Measurements from ENCODE around the gene FAM83D.
"Not testable (repeated sequence)": the region's sequence is repeated elsewhere in the genome, so short reads cannot be mapped to it uniquely, and the experiment has no call there.

Gene FAM83D

DNA sequence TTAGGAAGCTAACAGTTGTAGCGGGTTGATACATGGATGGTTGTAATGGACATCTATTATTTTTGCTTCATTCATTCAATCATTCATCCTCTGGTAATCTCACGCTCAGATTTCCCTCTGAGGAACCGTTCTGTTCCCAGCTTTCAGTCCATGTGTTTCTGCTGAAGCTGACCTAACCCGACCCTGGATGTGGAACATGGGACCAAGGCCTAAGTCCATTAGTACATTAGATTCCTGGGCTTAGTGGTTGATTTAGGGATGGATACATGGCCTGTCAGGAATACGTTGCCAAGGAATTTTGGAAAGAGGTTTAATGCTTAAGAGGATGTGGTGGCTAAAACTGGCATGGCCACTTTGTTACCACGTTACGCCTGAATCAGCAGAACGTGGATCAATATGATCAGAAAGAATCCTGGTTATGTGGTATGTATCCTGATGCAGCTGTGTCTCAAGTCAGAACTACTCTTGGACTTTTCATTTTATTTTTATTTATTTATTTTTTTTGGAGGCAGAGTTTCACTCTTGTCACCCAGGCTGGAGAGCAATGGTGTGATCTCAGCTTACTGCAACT, 31.8 kb downstream of the FAM83D start:
- no peak overlapping the region for H3K4me3 ChIP-seq (ENCODE audit: low read length)
- peaks cover 9% of the 10 kb centered on the region for H3K4me1 ChIP-seq (ENCODE audit: control insufficient read depth, insufficient read depth, low read length)
- H3K9ac ChIP-seq (ENCODE audit: low read depth, low read length) = no peak overlapping the region
- no peaks in the 10 kb centered on the region for H3K36me3 ChIP-seq (ENCODE audit: insufficient read depth, low read length)
- H3K27me3 ChIP-seq (ENCODE audit: control insufficient read depth, insufficient read depth, low read length) = no peaks in the 10 kb centered on the region
- H3K4me2 ChIP-seq (ENCODE audit: low read length) = no peak overlapping the region
- H3K9me3 ChIP-seq (replicated peaks; ENCODE audit: low read length) = no peaks in the 10 kb centered on the region

- not testable (repeated sequence) for H3K4me3 ChIP-seq (ENCODE audit: low read length); H3K4me2 ChIP-seq (ENCODE audit: low read length); H3K9me3 ChIP-seq (replicated peaks; ENCODE audit: low read length); H3K36me3 ChIP-seq (ENCODE audit: insufficient read depth, low read length); H3K27me3 ChIP-seq (ENCODE audit: control insufficient read depth, insufficient read depth, low read length); H3K9ac ChIP-seq (ENCODE audit: low read depth, low read length)
- peaks cover 16% of the 10 kb centered on the region for H3K4me1 ChIP-seq (ENCODE audit: control insufficient read depth, insufficient read depth, low read length)
Observed at GRCh38 chr20:38960187-38960687, 34.0 kb downstream of the FAM83D start.

- H3K27me3 ChIP-seq (ENCODE audit: control insufficient read depth, insufficient read depth, low read length) = no peaks in the 10 kb centered on the region
- peaks cover 16% of the 10 kb centered on the region for H3K4me1 ChIP-seq (ENCODE audit: control insufficient read depth, insufficient read depth, low read length)
- peak overlapping the region; percentile 92 for H3K4me3 ChIP-seq (ENCODE audit: low read length)
- peak overlapping the region; percentile 93 for H3K9ac ChIP-seq (ENCODE audit: low read depth, low read length)
- peak overlapping the region; percentile 91 for H3K4me2 ChIP-seq (ENCODE audit: low read length)
- peaks cover 4% of the 10 kb centered on the region for H3K36me3 ChIP-seq (ENCODE audit: insufficient read depth, low read length)
- no peaks in the 10 kb centered on the region for H3K9me3 ChIP-seq (replicated peaks; ENCODE audit: low read length)
Observed at GRCh38 chr20:38961530-38962043, 35.4 kb downstream of the FAM83D start.

DNA sequence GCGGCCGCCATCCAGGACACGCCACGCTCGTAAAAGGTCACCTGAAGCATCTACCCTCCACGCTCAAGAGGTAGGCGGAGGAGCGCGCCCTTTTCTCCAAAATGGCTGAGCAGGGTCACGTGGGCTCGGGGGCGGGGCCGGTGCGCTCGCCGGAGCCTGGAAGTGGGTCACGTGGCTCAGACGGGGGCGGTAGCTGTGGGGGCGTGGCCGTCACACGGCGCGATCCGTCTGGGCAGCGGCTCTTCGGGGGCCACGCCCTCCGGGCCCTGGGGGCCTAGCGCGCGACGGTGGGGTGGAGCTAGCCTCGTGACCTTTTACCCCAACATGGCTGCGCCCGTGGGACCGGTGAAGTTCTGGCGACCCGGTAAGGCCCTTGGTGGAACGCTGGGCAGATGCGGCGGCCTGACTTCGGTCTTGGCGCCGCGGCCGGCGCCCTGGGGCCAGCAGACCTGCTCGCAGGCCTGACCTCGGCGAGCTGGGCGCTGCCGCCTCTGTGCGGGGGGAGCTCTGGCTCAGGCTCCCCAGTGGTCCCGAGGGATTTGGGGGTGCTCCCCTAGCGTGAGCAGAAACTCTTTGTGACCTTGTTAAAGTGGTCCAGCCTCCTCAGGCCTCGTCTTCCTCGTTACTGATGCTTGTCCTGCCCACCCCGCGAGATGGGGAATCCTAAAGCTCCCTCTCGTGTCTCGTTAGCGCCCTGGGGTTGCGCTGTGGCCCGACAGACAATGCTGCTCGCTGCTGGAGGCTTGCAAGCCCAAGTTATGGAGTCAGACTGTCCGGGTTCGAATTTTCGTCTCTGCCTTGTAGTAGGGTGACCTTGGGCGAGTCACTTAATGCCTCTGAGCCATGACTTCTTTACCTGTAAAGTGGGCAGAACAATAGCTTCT, 36.1 kb downstream of the FAM83D start, which contains the start of gene DHX35:
TSS of gene DHX35 (plus strand) at position 301 of the 884 bp plus-strand sequence. CDS start at position 325, 24 bp downstream.
- Histone ChIP-seq H3K27me3 (ENCODE audit: control insufficient read depth, insufficient read depth, low read length) (no peaks in the 10 kb centered on the region), H3K9me3 (replicated peaks; ENCODE audit: low read length) (no peaks in the 10 kb centered on the region), H3K4me3 (ENCODE audit: low read length) (peak within 1 kb of the TSS; percentile 92), H3K4me1 (ENCODE audit: control insufficient read depth, insufficient read depth, low read length) (peaks cover 16% of the 10 kb centered on the region), H3K36me3 (ENCODE audit: insufficient read depth, low read length) (peaks cover 4% of the 10 kb centered on the region), H3K9ac (ENCODE audit: low read depth, low read length) (peak within 1 kb of the TSS; percentile 93), H3K4me2 (ENCODE audit: low read length) (peak within 1 kb of the TSS; percentile 91)

DNA sequence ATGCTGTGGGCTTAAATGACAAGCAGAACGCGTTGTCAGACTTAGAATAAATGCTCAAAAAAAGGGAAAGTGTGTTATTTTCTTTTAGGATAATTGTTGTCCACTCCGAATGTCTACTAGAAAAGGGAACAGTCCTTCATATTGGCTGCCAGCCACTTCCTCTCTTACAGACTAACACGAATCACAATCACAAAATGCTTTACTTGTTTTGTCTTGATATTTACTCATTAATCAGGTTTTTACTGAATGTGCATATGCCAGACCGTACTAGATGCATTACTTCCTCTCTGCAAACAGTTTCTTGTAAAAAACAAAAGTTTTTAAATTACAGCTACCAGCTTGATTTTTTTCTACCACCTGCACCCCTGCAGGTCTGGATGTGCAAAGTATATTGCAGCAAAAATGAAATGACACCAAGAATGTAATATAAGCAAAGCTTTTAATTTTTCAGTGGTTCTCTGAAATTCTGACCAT, 36.7 kb downstream of the FAM83D start:
- H3K9ac ChIP-seq (ENCODE audit: low read depth, low read length) = peak overlapping the region; percentile 93
- H3K4me3 ChIP-seq (ENCODE audit: low read length) = peak overlapping the region; percentile 92
- no peaks in the 10 kb centered on the region for H3K27me3 ChIP-seq (ENCODE audit: control insufficient read depth, insufficient read depth, low read length)

DNA sequence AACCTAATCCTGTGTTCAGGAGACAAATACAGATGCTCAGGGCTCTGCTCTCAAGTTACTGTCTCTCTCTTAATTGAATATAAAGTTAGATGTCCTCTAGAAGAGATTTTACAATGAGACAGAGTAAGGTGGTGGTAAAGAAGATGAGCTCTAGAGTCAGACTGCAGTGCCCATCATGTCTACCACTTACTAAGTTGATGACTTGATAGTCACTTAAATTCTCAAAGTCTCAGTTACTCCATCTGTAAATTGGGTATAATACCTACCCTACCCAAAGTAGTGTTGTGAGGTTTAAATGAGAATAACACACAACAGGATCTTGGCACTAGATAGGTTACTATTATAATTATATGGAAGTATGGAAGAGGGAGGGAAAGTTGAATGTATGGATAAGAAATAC, 37.5 kb downstream of the FAM83D start:
- Histone ChIP-seq H3K4me2 (ENCODE audit: low read length) (no peak overlapping the region), H3K4me3 (ENCODE audit: low read length) (no peak overlapping the region), H3K27me3 (ENCODE audit: control insufficient read depth, insufficient read depth, low read length) (no peaks in the 10 kb centered on the region)

More for the DNA sequence above, 36.7 kb downstream of the FAM83D start:
- peaks cover 16% of the 10 kb centered on the region for H3K4me1 ChIP-seq (ENCODE audit: control insufficient read depth, insufficient read depth, low read length)
- no peaks in the 10 kb centered on the region for H3K9me3 ChIP-seq (replicated peaks; ENCODE audit: low read length)
- H3K4me2 ChIP-seq (ENCODE audit: low read length) = peak overlapping the region; percentile 86
- peaks cover 4% of the 10 kb centered on the region for H3K36me3 ChIP-seq (ENCODE audit: insufficient read depth, low read length)

DNA sequence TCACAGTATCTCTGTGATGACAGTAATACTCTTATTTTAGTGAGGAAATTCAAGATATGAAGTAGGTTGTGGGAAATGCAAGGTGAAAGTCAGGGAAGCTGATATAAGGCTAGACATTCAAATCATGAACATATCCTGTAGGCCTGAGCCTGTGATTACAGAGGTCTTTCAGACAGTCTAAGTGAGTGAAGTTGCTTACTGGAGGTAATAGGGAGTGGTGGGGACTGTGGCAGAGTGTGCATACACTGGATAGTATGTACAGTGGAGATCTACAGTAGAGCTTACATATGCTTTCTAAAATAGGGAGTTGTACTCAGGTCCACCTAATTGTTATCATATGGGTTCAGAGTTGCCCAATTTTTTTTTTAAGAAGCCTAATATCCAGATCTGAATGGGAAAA, 39.0 kb downstream of the FAM83D start:
- no peak overlapping the region for H3K4me2 ChIP-seq (ENCODE audit: low read length)
- H3K4me3 ChIP-seq (ENCODE audit: low read length) = no peak overlapping the region
- H3K9ac ChIP-seq (ENCODE audit: low read depth, low read length) = no peak overlapping the region
- peaks cover 26% of the 10 kb centered on the region for H3K4me1 ChIP-seq (ENCODE audit: control insufficient read depth, insufficient read depth, low read length)
- H3K9me3 ChIP-seq (replicated peaks; ENCODE audit: low read length) = no peaks in the 10 kb centered on the region
- peaks cover 4% of the 10 kb centered on the region for H3K36me3 ChIP-seq (ENCODE audit: insufficient read depth, low read length)
- no peaks in the 10 kb centered on the region for H3K27me3 ChIP-seq (ENCODE audit: control insufficient read depth, insufficient read depth, low read length)

More for the DNA sequence above, 37.5 kb downstream of the FAM83D start:
- H3K9ac ChIP-seq (ENCODE audit: low read depth, low read length) = no peak overlapping the region
- no peaks in the 10 kb centered on the region for H3K9me3 ChIP-seq (replicated peaks; ENCODE audit: low read length)
- H3K4me1 ChIP-seq (ENCODE audit: control insufficient read depth, insufficient read depth, low read length) = peaks cover 16% of the 10 kb centered on the region
- peaks cover 4% of the 10 kb centered on the region for H3K36me3 ChIP-seq (ENCODE audit: insufficient read depth, low read length)

GRCh38 chr20:38968090-38968489, 41.9 kb downstream of the FAM83D start:
- Histone ChIP-seq H3K4me1 (ENCODE audit: control insufficient read depth, insufficient read depth, low read length) (peaks cover 25% of the 10 kb centered on the region), H3K4me2 (ENCODE audit: low read length) (no peak overlapping the region), H3K4me3 (ENCODE audit: low read length) (no peak overlapping the region), H3K9me3 (replicated peaks; ENCODE audit: low read length) (no peaks in the 10 kb centered on the region), H3K27me3 (ENCODE audit: control insufficient read depth, insufficient read depth, low read length) (no peaks in the 10 kb centered on the region), H3K9ac (ENCODE audit: low read depth, low read length) (no peak overlapping the region), H3K36me3 (ENCODE audit: insufficient read depth, low read length) (peaks cover 4% of the 10 kb centered on the region)

- peaks cover 4% of the 10 kb centered on the region for H3K36me3 ChIP-seq (ENCODE audit: insufficient read depth, low read length)
- H3K4me2 ChIP-seq (ENCODE audit: low read length) = peak overlapping the region; percentile 43
- peak overlapping the region; percentile 21 for H3K4me3 ChIP-seq (ENCODE audit: low read length)
- H3K9ac ChIP-seq (ENCODE audit: low read depth, low read length) = peak overlapping the region; percentile 59
- peaks cover 31% of the 10 kb centered on the region for H3K4me1 ChIP-seq (ENCODE audit: control insufficient read depth, insufficient read depth, low read length)
- no peaks in the 10 kb centered on the region for H3K27me3 ChIP-seq (ENCODE audit: control insufficient read depth, insufficient read depth, low read length)
- no peaks in the 10 kb centered on the region for H3K9me3 ChIP-seq (replicated peaks; ENCODE audit: low read length)
Observed at GRCh38 chr20:38969708-38970107, 43.5 kb downstream of the FAM83D start.

- H3K4me3 ChIP-seq (ENCODE audit: low read length) = peak overlapping the region; percentile 21
- H3K36me3 ChIP-seq (ENCODE audit: insufficient read depth, low read length) = peaks cover under 1% of the 10 kb centered on the region
- H3K9me3 ChIP-seq (replicated peaks; ENCODE audit: low read length) = no peaks in the 10 kb centered on the region
- H3K4me2 ChIP-seq (ENCODE audit: low read length) = peak overlapping the region; percentile 43
- H3K27me3 ChIP-seq (ENCODE audit: control insufficient read depth, insufficient read depth, low read length) = no peaks in the 10 kb centered on the region
- H3K4me1 ChIP-seq (ENCODE audit: control insufficient read depth, insufficient read depth, low read length) = peaks cover 31% of the 10 kb centered on the region
- peak overlapping the region; percentile 59 for H3K9ac ChIP-seq (ENCODE audit: low read depth, low read length)
Observed at GRCh38 chr20:38970302-38970701, 44.1 kb downstream of the FAM83D start.

DNA sequence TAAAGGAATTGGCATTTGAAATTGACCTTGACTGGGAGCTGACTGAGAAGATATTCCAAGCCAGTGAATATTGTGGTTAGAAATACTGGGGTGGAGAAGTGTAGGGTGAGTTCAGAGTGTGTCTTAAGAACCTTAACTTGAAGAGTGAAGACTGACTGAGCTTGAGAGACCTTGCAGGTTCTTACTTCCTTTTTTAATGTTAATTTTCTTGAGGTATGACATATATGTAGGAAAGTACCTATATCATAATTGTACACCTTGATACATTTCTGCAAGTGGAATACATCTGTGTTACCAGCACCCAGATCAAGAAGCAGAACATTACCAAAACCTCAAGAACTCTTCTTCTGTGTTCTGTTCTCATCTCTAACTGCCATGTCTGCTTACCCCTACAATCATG, 46.9 kb downstream of the FAM83D start:
- Histone ChIP-seq H3K4me3 (ENCODE audit: low read length) (no peak overlapping the region), H3K9me3 (replicated peaks; ENCODE audit: low read length) (no peaks in the 10 kb centered on the region), H3K36me3 (ENCODE audit: insufficient read depth, low read length) (no peaks in the 10 kb centered on the region), H3K27me3 (ENCODE audit: control insufficient read depth, insufficient read depth, low read length) (no peaks in the 10 kb centered on the region), H3K9ac (ENCODE audit: low read depth, low read length) (no peak overlapping the region), H3K4me2 (ENCODE audit: low read length) (peak overlapping the region; percentile 71), H3K4me1 (ENCODE audit: control insufficient read depth, insufficient read depth, low read length) (peaks cover 31% of the 10 kb centered on the region)

All from skeletal muscle satellite cell (primary cell).